Stimulated activated CD4-positive, alpha-beta T cell treated with anti-CD3 and anti-CD28 coated beads, Interleukin-15, amount 100 ng/mL, for 24 hours (primary cell): ENCODE data around the gene FGGY.

Source experiments
- DNase-seq: peaks from one replicate; pipeline ENCODE4 v3.0.0-alpha.2; 2020

The FGGY gene

GRCh38 chr1:59418363-59419144 lies 121.7 kb downstream of the FGGY start:
- DNase-seq, result no peak

- DNase-seq, result no peak
Measured at GRCh38 chr1:59419361-59420140, 122.7 kb downstream of the FGGY start.

- DNase-seq, result no peak
Measured at GRCh38 chr1:59421232-59421920, 124.5 kb downstream of the FGGY start.

- DNase-seq, result no peak
Measured at GRCh38 chr1:59422921-59423575, 126.2 kb downstream of the FGGY start.

GRCh38 chr1:59427155-59427554 lies 130.3 kb downstream of the FGGY start:
- DNase-seq, result no peak

GRCh38 chr1:59427784-59428183 lies 130.9 kb downstream of the FGGY start:
- DNase-seq, result no peak

- no peak for DNase-seq
Measured at GRCh38 chr1:59428828-59429227, 131.9 kb downstream of the FGGY start.

- no peak for DNase-seq
Measured at GRCh38 chr1:59429656-59430055, 132.8 kb downstream of the FGGY start.

- no peak for DNase-seq
Measured at GRCh38 chr1:59431566-59432294, 134.8 kb downstream of the FGGY start.

- no peak for DNase-seq
Measured at GRCh38 chr1:59432531-59433439, 135.9 kb downstream of the FGGY start.

GRCh38 chr1:59433440-59433813 lies 136.5 kb downstream of the FGGY start:
- no peak for DNase-seq

GRCh38 chr1:59434336-59434735 lies 137.4 kb downstream of the FGGY start:
- DNase-seq, result no peak

- DNase-seq, result no peak
Measured at GRCh38 chr1:59436637-59437036, 139.7 kb downstream of the FGGY start.

- DNase-seq, result no peak
Measured at GRCh38 chr1:59438058-59438560, 141.2 kb downstream of the FGGY start.

- no peak for DNase-seq
Measured at GRCh38 chr1:59442492-59442891, 145.6 kb downstream of the FGGY start.

GRCh38 chr1:59443310-59443709 lies 146.4 kb downstream of the FGGY start:
- no peak for DNase-seq

- no peak for DNase-seq
Measured at GRCh38 chr1:59444520-59444919, 147.6 kb downstream of the FGGY start.

- no peak for DNase-seq
Measured at GRCh38 chr1:59445040-59445439, 148.1 kb downstream of the FGGY start.

- DNase-seq, result no peak
Measured at GRCh38 chr1:59446257-59446901, 149.5 kb downstream of the FGGY start.

GRCh38 chr1:59452026-59452425 lies 155.1 kb downstream of the FGGY start:
- no peak for DNase-seq

- no peak for DNase-seq
Measured at GRCh38 chr1:59452559-59452958, 155.7 kb downstream of the FGGY start.
